22Rv1 (cell line): ENCODE results near the gene MBNL2.
A peak's percentile ranks its signal among the peaks of the same experiment; 100 is the strongest.

ENCODE experiments used
- H3K27ac ChIP-seq: fragments of 450-650 bp; 2 replicates; pipeline ENCODE4 v1.5.1; 2017
- ZFX ChIP-seq: fragments of 450-650 bp; IDR thresholded peaks from 2 replicates; pipeline ENCODE4 v1.6.1; 2017; ENCODE audit warnings: antibody characterized with exemption, borderline replicate concordance
- TF ChIP-seq, protein P1 (sequence below): fragments of 450-650 bp; IDR thresholded peaks from 2 replicates; pipeline ENCODE4 v1.5.1; 2017; ENCODE audit warnings: mild to moderate bottlenecking

Gene MBNL2

DNA sequence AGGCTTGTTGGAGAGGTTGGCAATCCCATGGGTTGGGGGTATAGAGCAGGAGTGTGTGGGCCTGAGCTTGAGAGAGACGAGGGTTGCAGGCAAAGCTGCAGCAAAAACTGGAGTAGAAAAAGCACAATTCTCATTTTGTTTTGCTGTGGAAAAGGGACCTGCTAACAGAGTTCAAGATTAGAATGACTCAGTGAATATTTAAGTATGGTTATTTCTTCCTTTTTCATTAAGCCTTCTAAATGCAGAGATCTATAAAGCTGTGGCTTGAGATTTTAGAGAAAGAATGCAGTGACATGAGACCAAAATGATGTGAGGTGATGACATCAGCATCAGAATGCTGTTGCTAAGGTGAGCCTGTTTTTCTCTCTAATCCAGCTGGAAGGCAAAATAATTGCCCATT lies 10.8 kb upstream of the MBNL2 start:
- no peak for TF ChIP-seq ZFX
- TF ChIP-seq, protein P1, sequence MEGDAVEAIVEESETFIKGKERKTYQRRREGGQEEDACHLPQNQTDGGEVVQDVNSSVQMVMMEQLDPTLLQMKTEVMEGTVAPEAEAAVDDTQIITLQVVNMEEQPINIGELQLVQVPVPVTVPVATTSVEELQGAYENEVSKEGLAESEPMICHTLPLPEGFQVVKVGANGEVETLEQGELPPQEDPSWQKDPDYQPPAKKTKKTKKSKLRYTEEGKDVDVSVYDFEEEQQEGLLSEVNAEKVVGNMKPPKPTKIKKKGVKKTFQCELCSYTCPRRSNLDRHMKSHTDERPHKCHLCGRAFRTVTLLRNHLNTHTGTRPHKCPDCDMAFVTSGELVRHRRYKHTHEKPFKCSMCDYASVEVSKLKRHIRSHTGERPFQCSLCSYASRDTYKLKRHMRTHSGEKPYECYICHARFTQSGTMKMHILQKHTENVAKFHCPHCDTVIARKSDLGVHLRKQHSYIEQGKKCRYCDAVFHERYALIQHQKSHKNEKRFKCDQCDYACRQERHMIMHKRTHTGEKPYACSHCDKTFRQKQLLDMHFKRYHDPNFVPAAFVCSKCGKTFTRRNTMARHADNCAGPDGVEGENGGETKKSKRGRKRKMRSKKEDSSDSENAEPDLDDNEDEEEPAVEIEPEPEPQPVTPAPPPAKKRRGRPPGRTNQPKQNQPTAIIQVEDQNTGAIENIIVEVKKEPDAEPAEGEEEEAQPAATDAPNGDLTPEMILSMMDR: no peak

DNA sequence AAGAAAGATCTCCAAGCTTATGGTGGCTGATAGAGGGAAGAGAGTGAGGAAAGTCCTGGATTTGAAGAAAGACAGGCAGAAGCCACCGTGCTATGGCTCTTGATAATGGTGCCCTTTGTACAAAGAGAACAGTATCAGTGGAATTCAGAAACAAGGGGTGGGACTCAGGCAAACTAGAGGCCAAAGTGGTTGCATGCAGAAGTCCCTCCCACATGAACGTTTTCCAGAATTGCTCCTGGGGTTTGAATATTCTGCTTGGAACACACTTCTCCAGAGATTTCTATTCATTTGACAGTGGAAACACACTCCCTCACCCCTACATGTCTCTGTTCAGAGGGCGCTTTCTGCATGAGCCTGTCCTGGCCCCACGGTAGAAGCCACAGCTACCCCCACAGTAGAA lies 10.1 kb upstream of the MBNL2 start:
- H3K27ac ChIP-seq: no peak overlapping the region
- no peak for TF ChIP-seq ZFX
- TF ChIP-seq, protein P1: no peak

More for the DNA sequence above, 10.8 kb upstream of the MBNL2 start:
- no peak overlapping the region for H3K27ac ChIP-seq

DNA sequence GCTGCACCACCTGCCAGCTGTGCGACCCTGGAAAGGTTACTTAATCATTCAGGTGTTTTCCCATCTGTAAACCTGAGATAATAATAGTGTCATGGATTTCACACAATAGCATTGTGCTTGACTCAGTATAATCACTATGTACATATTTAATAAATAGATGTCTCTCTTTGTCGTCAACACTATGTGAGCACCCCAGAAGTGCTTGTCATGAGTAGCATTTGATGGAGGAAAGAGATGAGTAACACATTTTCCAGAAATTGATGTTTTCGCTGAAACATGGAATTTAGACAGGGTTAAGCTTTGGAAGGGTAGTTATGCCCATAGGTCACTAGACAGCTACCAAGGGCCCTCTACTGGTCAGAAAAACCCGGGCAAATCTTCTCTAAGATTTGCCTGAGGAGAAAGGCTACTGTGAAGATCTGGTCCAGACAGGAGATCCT lies 9.5 kb upstream of the MBNL2 start:
- no peak overlapping the region for H3K27ac ChIP-seq
- TF ChIP-seq, protein P1: peak; percentile 83
- TF ChIP-seq ZFX: no peak

DNA sequence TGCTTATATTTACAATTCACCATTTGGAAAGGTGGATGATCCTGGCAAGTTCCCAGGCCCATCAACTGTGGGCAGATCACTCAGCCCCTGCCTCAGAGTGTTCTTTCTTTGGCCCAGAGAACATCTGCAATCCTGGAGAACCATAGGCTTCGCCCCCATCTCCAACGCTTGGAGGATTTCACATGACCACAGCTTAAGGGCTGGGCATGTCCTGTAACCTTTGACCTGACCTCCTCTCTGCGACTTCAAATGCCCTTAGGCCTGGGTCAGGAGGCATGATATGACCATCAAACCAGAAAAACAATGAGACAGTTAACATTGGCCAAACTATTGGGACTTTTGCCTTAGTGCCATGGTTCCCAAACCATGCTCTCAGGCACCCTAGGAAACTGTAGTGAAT lies 7.2 kb upstream of the MBNL2 start:
- H3K27ac ChIP-seq: no peak overlapping the region
- no peak for TF ChIP-seq ZFX
- TF ChIP-seq, protein P1: no peak

DNA sequence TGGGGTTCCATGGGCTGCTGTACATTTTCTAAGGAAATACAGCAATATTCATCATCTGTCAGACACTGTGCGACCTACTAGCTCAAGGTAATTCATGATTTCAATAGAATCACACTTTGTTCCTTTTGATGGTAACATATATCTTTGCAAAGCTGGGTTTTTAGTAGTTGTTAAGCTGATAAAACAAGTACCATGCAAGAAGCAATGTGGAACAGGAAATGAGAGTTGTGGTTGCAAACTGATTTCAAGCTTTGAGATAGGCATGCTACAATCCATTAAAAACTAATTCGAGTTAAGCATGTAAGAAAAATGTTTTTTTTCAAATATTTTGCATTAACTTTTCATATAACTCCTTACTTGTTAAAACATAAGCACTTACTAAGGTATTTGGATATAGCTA lies 6.8 kb upstream of the MBNL2 start:
- H3K27ac ChIP-seq: no peak overlapping the region
- TF ChIP-seq ZFX: no peak
- TF ChIP-seq, protein P1: no peak

DNA sequence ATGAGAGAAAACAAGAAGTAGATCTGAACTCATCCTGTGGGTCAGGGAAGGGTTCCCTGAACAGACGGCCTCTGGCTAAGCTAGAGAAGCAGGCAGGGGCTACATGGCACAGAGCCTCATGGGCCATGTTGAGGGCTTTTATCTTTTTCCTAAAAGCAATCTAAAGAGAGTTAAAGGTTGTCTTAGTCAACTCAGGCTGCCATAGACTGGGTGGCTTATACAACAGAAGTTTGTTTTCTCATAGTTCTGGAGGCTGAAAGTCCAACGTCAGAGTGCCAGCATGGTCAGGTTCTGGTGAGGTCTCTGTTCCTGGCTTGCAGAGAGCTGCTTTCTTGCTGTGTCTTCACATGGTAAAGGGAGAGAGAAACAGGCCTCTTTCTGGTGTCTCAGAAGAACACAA lies 2.9 kb upstream of the MBNL2 start:
- no peak overlapping the region for H3K27ac ChIP-seq
- TF ChIP-seq, protein P1: no peak
- no peak for TF ChIP-seq ZFX

DNA sequence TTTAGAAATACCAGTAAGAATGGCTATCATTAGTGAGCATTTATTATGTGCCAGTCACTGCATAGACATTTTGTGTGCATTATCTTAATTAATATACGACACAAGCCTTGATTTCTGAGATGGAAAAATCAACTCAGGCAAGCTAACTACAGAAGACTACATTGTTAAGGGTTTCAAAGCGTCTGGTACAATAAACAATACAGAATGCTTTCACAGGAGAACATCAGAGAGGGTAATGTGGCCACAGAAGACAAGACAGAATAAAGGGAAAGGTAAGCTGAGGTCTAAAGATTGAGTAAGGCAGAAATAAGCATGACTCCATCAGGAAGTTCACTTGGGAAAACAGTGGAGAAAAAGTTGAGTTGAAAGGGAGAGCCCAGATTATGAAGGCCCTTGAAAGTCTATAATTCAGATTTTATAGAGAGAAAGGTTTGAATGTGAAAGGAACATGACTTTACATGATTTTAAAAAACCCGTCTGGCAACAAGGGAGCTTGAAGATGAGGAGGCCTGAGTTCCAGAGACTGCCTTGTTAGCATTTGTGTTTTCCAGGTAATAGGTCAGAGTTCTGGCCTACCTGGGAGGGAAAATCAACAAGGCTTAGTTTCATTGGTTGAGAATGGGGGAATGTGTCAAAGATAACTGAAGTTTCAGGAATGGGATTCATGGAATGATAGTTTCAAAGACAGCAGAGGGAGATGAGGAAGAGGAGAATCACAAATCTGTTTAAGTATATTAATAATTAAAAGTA lies 1.8 kb upstream of the MBNL2 start:
- H3K27ac ChIP-seq: no peak overlapping the region
- TF ChIP-seq, protein P1: no peak
- no peak for TF ChIP-seq ZFX
